DND-41 (cell line): ENCODE data around the gene TEX2.
A peak's percentile ranks its signal among the peaks of the same experiment; 100 is the strongest.

Experiments used
- ATAC-seq: fragments of 200-7000 bp; cut with Tn5 transposase; 3 replicates; pipeline ENCODE4 v1.9.1; 2021; ENCODE audit warnings: low read depth; ENCODE audit not compliant: insufficient read depth
- DNase-seq: peaks from one replicate; pipeline ENCODE4 v3.0.0-alpha.2; 2020
- H2AFZ ChIP-seq: 2 replicates; pipeline ENCODE4 v1.6.0; 2012; ENCODE audit warnings: low read depth, low read length
- H3K27ac ChIP-seq: 2 replicates; pipeline ENCODE4 v1.5.1; 2012; ENCODE audit warnings: low read length, inconsistent platforms
- H3K27me3 ChIP-seq: fragments of 200-600 bp; sonication (generic); 2 replicates; pipeline ENCODE4 v1.6.0; 2012; ENCODE audit warnings: low read length, mild to moderate bottlenecking, inconsistent platforms; ENCODE audit not compliant: insufficient read depth, poor library complexity
- H3K36me3 ChIP-seq: 2 replicates; pipeline ENCODE4 v1.5.1; 2012; ENCODE audit warnings: low read length, inconsistent platforms; ENCODE audit not compliant: insufficient read depth
- H3K4me1 ChIP-seq: 2 replicates; pipeline ENCODE4 v1.5.1; 2012; ENCODE audit warnings: mild to moderate bottlenecking, low read length; ENCODE audit not compliant: insufficient read depth
- H3K4me2 ChIP-seq: 2 replicates; pipeline ENCODE4 v1.6.0; 2012; ENCODE audit warnings: mild to moderate bottlenecking, moderate library complexity, low read length, inconsistent platforms; ENCODE audit not compliant: insufficient read depth
- H3K4me3 ChIP-seq, 2 experiments: fragments of 200-600 bp in 1 of 2; shearing (Covaris generic) in 1 of 2; 2 replicates each; pipeline ENCODE4 v1.5.1; 2012 to 2016; ENCODE audit warnings: inconsistent platforms in 2 of 2, low read length in 2 of 2, mild to moderate bottlenecking in 2 of 2, low read depth in 1 of 2, moderate library complexity in 1 of 2
- H3K79me2 ChIP-seq: 2 replicates; pipeline ENCODE4 v1.6.0; 2012; ENCODE audit warnings: low read length, inconsistent platforms; ENCODE audit not compliant: insufficient read depth
- H3K9ac ChIP-seq: 2 replicates; pipeline ENCODE4 v1.6.0; 2012; ENCODE audit warnings: low read depth, mild to moderate bottlenecking, inconsistent platforms, low read length, moderate library complexity
- H3K9me3 ChIP-seq: 2 replicates; pipeline ENCODE4 v1.5.1; 2012; ENCODE audit warnings: low read length, moderate library complexity, mild to moderate bottlenecking, inconsistent platforms; ENCODE audit not compliant: insufficient read depth, severe bottlenecking
- H4K20me1 ChIP-seq: 2 replicates; pipeline ENCODE4 v1.6.0; 2012; ENCODE audit warnings: low read length; ENCODE audit not compliant: insufficient read depth
- EZH2 ChIP-seq: IDR thresholded peaks from 3 replicates; pipeline ENCODE4 v1.6.1; 2012; ENCODE audit warnings: borderline replicate concordance, low read depth, mild to moderate bottlenecking, moderate library complexity, low read length, inconsistent platforms; ENCODE audit not compliant: severe bottlenecking
- TF ChIP-seq, protein P1 (sequence below): IDR thresholded peaks from 2 replicates; pipeline ENCODE4 v1.5.1; 2012; ENCODE audit warnings: borderline replicate concordance, low read length, moderate library complexity, mild to moderate bottlenecking; ENCODE audit not compliant: poor library complexity, severe bottlenecking; ENCODE audit errors: extremely low read depth

Gene TEX2

DNA sequence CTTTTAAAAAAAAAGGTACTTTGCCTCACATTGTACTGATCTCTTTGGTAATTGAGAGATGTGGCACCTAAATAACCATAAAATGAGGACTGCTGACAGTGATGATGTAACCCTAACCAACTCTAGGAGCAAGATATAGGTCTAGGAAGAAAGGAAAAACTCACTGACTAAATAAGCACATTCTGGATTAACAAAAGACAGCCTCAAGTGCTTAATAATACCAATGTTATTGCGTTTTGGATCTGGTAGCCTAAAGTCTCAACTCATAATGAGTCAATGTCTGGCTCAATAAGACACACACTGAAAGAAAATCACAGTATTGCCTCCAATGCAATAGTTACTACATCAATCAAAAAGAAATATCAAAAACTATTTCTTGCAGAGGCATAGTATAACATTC, 136.1 kb downstream of the TEX2 start:
- no peak overlapping the region for H3K27ac ChIP-seq
- peaks cover 16% of the 10 kb centered on the region for H3K79me2 ChIP-seq
- H3K4me3 ChIP-seq: no peak overlapping the region
- no peak for TF ChIP-seq EZH2
- TF ChIP-seq, protein P1, sequence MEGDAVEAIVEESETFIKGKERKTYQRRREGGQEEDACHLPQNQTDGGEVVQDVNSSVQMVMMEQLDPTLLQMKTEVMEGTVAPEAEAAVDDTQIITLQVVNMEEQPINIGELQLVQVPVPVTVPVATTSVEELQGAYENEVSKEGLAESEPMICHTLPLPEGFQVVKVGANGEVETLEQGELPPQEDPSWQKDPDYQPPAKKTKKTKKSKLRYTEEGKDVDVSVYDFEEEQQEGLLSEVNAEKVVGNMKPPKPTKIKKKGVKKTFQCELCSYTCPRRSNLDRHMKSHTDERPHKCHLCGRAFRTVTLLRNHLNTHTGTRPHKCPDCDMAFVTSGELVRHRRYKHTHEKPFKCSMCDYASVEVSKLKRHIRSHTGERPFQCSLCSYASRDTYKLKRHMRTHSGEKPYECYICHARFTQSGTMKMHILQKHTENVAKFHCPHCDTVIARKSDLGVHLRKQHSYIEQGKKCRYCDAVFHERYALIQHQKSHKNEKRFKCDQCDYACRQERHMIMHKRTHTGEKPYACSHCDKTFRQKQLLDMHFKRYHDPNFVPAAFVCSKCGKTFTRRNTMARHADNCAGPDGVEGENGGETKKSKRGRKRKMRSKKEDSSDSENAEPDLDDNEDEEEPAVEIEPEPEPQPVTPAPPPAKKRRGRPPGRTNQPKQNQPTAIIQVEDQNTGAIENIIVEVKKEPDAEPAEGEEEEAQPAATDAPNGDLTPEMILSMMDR: no peak
- DNase-seq: no peak
- ATAC-seq: no peak
- no peak overlapping the region for H3K9ac ChIP-seq
- H3K4me1 ChIP-seq: peaks cover 20% of the 10 kb centered on the region
- peak overlapping the region; percentile 24; the same call in 1 of the 2 replicates for H3K4me2 ChIP-seq
- no peaks in the 10 kb centered on the region for H3K9me3 ChIP-seq
- H2AFZ ChIP-seq: no peak overlapping the region
- H3K36me3 ChIP-seq: no peaks in the 10 kb centered on the region
- H3K27me3 ChIP-seq: no peaks in the 10 kb centered on the region
- no peaks in the 10 kb centered on the region for H4K20me1 ChIP-seq

DNA sequence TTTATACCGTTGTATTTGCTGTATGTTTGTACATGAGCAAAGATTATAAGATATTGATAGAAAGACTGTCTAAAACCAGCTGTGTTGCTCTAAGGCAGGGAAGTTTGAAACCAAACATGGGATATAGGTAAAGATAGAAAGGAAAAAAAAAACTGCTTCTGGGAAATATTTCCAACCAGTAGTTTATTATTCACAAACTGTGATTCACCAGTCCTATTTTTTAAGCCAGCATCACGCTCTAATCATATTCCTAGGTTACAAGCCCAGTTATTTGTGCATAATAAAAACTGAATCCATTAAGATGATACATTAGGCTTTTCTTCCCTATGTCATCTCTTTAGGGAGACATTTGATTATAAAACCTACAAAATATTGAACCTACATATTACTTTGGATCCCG, 137.1 kb downstream of the TEX2 start:
- Histone ChIP-seq H3K4me2 (no peak overlapping the region), H4K20me1 (no peaks in the 10 kb centered on the region), H3K4me3 (no peak overlapping the region)

DNA sequence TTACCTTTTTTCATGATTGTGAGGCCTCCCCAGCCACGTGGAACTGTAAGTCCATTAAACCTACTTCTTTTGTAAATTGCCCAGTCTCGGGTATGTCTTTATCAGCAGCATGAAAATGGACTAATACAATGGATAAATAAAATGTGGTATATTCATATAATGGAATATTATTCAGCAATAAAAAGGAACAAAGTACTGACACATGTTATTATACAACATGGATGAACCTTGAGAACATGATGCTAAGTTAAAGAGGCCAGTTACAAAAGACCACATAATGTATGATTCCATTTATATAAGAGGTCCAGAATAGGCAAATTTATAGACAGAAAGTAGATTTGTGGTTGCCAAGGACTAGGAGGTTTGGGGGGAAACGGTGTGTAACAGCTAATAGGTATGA, 138.5 kb downstream of the TEX2 start:
- DNase-seq (no peak), ATAC-seq (no peak)
- Histone ChIP-seq H4K20me1 (no peaks in the 10 kb centered on the region), H3K27me3 (no peaks in the 10 kb centered on the region), H3K36me3 (no peaks in the 10 kb centered on the region), H3K9ac (no peak overlapping the region), H3K4me1 (peaks cover 16% of the 10 kb centered on the region), H3K79me2 (peaks cover 16% of the 10 kb centered on the region), H3K4me3 (no peak overlapping the region), H3K27ac (no peak overlapping the region), H2AFZ (no peak overlapping the region), H3K4me2 (no peak overlapping the region), H3K9me3 (no peaks in the 10 kb centered on the region)
- TF ChIP-seq, protein P1: no peak
- no peak for TF ChIP-seq EZH2

More for the DNA sequence above, 137.1 kb downstream of the TEX2 start:
- no peaks in the 10 kb centered on the region for H3K9me3 ChIP-seq
- H3K36me3 ChIP-seq: no peaks in the 10 kb centered on the region
- no peaks in the 10 kb centered on the region for H3K27me3 ChIP-seq
- no peak overlapping the region for H3K27ac ChIP-seq
- no peak overlapping the region for H2AFZ ChIP-seq
- no peak overlapping the region for H3K9ac ChIP-seq
- TF ChIP-seq, protein P1: no peak
- TF ChIP-seq EZH2: no peak
- DNase-seq: no peak
- H3K4me1 ChIP-seq: peaks cover 23% of the 10 kb centered on the region
- H3K79me2 ChIP-seq: peaks cover 16% of the 10 kb centered on the region
- no peak for ATAC-seq

DNA sequence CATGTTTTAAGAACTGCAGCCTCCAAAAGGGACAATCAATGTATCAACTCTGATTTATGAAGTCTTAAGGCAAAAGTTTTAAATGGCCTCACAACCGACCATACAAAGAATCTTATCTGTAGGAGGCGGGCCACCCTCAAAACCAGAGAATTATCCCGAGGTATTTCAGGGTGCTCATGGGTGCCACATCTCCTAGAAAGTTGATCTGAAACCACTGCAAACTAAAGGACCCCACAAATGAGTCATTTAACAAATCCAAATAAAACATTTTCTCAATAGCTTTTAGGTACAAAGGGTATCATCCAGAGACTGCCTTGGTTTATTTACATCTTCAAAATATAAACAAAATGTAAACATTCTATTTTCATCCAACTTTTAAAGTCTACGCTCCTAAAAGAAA, 139.9 kb downstream of the TEX2 start:
- Histone ChIP-seq H3K4me3 (no peak overlapping the region), H3K79me2 (peaks cover 5% of the 10 kb centered on the region; the same call in 1 of the 2 replicates), H3K4me2 (no peak overlapping the region), H4K20me1 (no peaks in the 10 kb centered on the region), H2AFZ (no peak overlapping the region), H3K9ac (no peak overlapping the region), H3K4me1 (peaks cover 5% of the 10 kb centered on the region; the same call in 1 of the 2 replicates), H3K36me3 (no peaks in the 10 kb centered on the region), H3K9me3 (no peaks in the 10 kb centered on the region), H3K27ac (no peak overlapping the region), H3K27me3 (no peaks in the 10 kb centered on the region)
- no peak for TF ChIP-seq EZH2
- TF ChIP-seq, protein P1: no peak
- ATAC-seq: no peak
- no peak for DNase-seq
